Measurements from ENCODE around the gene YJEFN3. TPM values are rescaled to one million over a fixed set of nuclear protein-coding genes. Genes with fewer than 3 reads are reported as not detected.

Gene YJEFN3
- total RNA-seq, 1 donor from 2014 or later = 2.6 TPM

- Histone ChIP-seq H2AFZ (replicated peaks) (no peak overlapping the region), H3K4me1 (no peaks in the 10 kb centered on the region), H3K9me3 (ENCODE audit: low read depth) (no peaks in the 10 kb centered on the region), H3K4me2 (no peak overlapping the region), H3K79me2 (ENCODE audit: low read depth) (no peaks in the 10 kb centered on the region), H3K9ac (no peak overlapping the region), H4K20me1 (ENCODE audit: low read depth) (no peaks in the 10 kb centered on the region), H3F3A (ENCODE audit: low read depth) (no peaks in the 10 kb centered on the region), H3K36me3 (no peaks in the 10 kb centered on the region), H3K27ac (no peak overlapping the region), H3K4me3 (no peak overlapping the region), H3K27me3 (no peaks in the 10 kb centered on the region)
- DNase-seq (ENCODE audit: low spot score) = no peak
- H3K27ac Mint-ChIP-seq = peak overlapping the region; percentile 74
- peaks cover 26% of the 10 kb centered on the region for H3K36me3 Mint-ChIP-seq
- no peaks in the 10 kb centered on the region for H3K9me3 Mint-ChIP-seq
- peaks cover 7% of the 10 kb centered on the region for H3K27me3 Mint-ChIP-seq (ENCODE audit: insufficient read depth, low read depth)
- TF ChIP-seq EZH2 (IDR thresholded peaks at IDR 0.05) (no peak), CTCF (IDR thresholded peaks at IDR 0.05) (no peak), EZH2phosphoT487 (IDR thresholded peaks at IDR 0.05) (no peak)
- H3K4me1 Mint-ChIP-seq = no peaks in the 10 kb centered on the region
- no peak overlapping the region for H3K4me3 Mint-ChIP-seq
Observed at GRCh38 chr19:19567391-19567790, 38.7 kb downstream of the YJEFN3 start.

GRCh38 chr19:19568802-19569756 is 40.4 kb downstream of the YJEFN3 start:
- no peak for TF ChIP-seq CTCF (IDR thresholded peaks at IDR 0.05)
- TF ChIP-seq EZH2 (IDR thresholded peaks at IDR 0.05) = no peak
- Histone ChIP-seq H4K20me1 (ENCODE audit: low read depth) (no peaks in the 10 kb centered on the region), H3K9ac (no peak overlapping the region), H2AFZ (replicated peaks) (no peak overlapping the region), H3K27me3 (no peaks in the 10 kb centered on the region), H3K4me2 (no peak overlapping the region), H3K4me3 (no peak overlapping the region), H3K4me1 (no peaks in the 10 kb centered on the region), H3K36me3 (no peaks in the 10 kb centered on the region), H3K79me2 (ENCODE audit: low read depth) (no peaks in the 10 kb centered on the region), H3F3A (ENCODE audit: low read depth) (no peaks in the 10 kb centered on the region), H3K9me3 (ENCODE audit: low read depth) (no peaks in the 10 kb centered on the region), H3K27ac (no peak overlapping the region)
- no peak for DNase-seq (ENCODE audit: low spot score)
- H3K27ac Mint-ChIP-seq = peak overlapping the region; percentile 79
- peaks cover 26% of the 10 kb centered on the region for H3K36me3 Mint-ChIP-seq
- peaks cover 4% of the 10 kb centered on the region for H3K27me3 Mint-ChIP-seq (ENCODE audit: insufficient read depth, low read depth)
- H3K4me1 Mint-ChIP-seq = no peaks in the 10 kb centered on the region
- H3K9me3 Mint-ChIP-seq = no peaks in the 10 kb centered on the region
- no peak overlapping the region for H3K4me3 Mint-ChIP-seq

GRCh38 chr19:19570571-19570970 is 41.9 kb downstream of the YJEFN3 start:
- DNase-seq (ENCODE audit: low spot score) = no peak
- no peaks in the 10 kb centered on the region for H3K9me3 ChIP-seq (ENCODE audit: low read depth)
- Mint-ChIP-seq H3K27me3 (ENCODE audit: insufficient read depth, low read depth) (peaks cover 2% of the 10 kb centered on the region), H3K9me3 (no peaks in the 10 kb centered on the region), H3K4me3 (no peak overlapping the region), H3K36me3 (peaks cover 16% of the 10 kb centered on the region), H3K27ac (no peak overlapping the region), H3K4me1 (peaks cover 4% of the 10 kb centered on the region)
- peaks cover 6% of the 10 kb centered on the region for H3K4me1 ChIP-seq
- H2AFZ ChIP-seq (replicated peaks) = no peak overlapping the region
- H3K9ac ChIP-seq = no peak overlapping the region
- no peaks in the 10 kb centered on the region for H3K27me3 ChIP-seq
- peaks cover 12% of the 10 kb centered on the region for H3F3A ChIP-seq (ENCODE audit: low read depth)
- H4K20me1 ChIP-seq (ENCODE audit: low read depth) = peaks cover under 1% of the 10 kb centered on the region
- no peaks in the 10 kb centered on the region for H3K36me3 ChIP-seq
- TF ChIP-seq CTCF (IDR thresholded peaks at IDR 0.05) (no peak), EZH2phosphoT487 (IDR thresholded peaks at IDR 0.05) (no peak), EZH2 (IDR thresholded peaks at IDR 0.05) (no peak)
- no peak overlapping the region for H3K4me3 ChIP-seq
- H3K4me2 ChIP-seq = no peak overlapping the region
- H3K27ac ChIP-seq = no peak overlapping the region
- no peaks in the 10 kb centered on the region for H3K79me2 ChIP-seq (ENCODE audit: low read depth)
